ENCODE measurements around the gene SHCBP1L.

- no peak for TF ChIP-seq CTCF (IDR thresholded peaks at IDR 0.05)
- no peak for TF ChIP-seq POLR2A (IDR thresholded peaks at IDR 0.05)
- no peak for TF ChIP-seq POLR2AphosphoS5 (IDR thresholded peaks at IDR 0.05)
Measured at GRCh38 chr1:182850319-182850718, 102.6 kb downstream of the SHCBP1L start.

All from breast epithelium (tissue), 3 donors.